Endothelial cell of umbilical vein (primary cell): Measurements from ENCODE around the gene TPM3. TPM values are rescaled to one million over a fixed set of nuclear protein-coding genes. Genes with fewer than 3 reads are reported as not detected.

Source experiments
- BruUV-seq: library from RNA; stranded (reverse); fragments of 400-500 nt; replicated peaks from 2 replicates; lab custom pipeline; 2021; lab: Mats Ljungman, UMichigan
- CTCF ChIA-PET: fragments of 300-600, 350-600 bp; sonication (Branson Sonifier 250); formaldehyde crosslinking; loops from one replicate; lab custom pipeline; 2021; ENCODE audit warnings: antibody characterized with exemption, inconsistent platforms; lab: Charles Lee
- POLR2A ChIA-PET: fragments of 300-600, 350-600 bp; sonication (Branson Sonifier 250); formaldehyde crosslinking; loops from one replicate; lab custom pipeline; 2021; ENCODE audit warnings: antibody characterized with exemption, inconsistent platforms; lab: Charles Lee
- DNase-seq: peaks from one replicate; pipeline ENCODE4 v3.0.0-alpha.2; 2011; ENCODE audit warnings: low read depth, low spot score
- FAIRE-seq: peaks from 2 replicates; lab custom pipeline; 2011; peaks lifted over from hg19 to GRCh38; lab: Jason Lieb, UNC
- H2AFZ ChIP-seq: 2 replicates; pipeline ENCODE4 v1.6.0; 2012; ENCODE audit warnings: low read depth, low read length, control low read depth, inconsistent platforms
- H3K27ac ChIP-seq: 2 replicates; pipeline ENCODE4 v1.5.1; 2011; ENCODE audit warnings: low read depth, mild to moderate bottlenecking, control low read depth, low read length, moderate library complexity; ENCODE audit not compliant: insufficient read depth
- H3K27me3 ChIP-seq, 2 experiments: 2 replicates each; pipeline versions ENCODE4 v1.6.0 to v1.6.1; 2011; ENCODE audit warnings: low read length in 2 of 2, mixed read lengths in 1 of 2; ENCODE audit not compliant: control insufficient read depth in 2 of 2, insufficient read depth in 2 of 2
- H3K36me3 ChIP-seq, 2 experiments: 2 replicates in 1 of 2; 3 replicates in 1 of 2; pipeline ENCODE4 v1.5.1; 2011; ENCODE audit warnings: low read length in 2 of 2, mild to moderate bottlenecking in 1 of 2, moderate library complexity in 1 of 2; ENCODE audit not compliant: control insufficient read depth in 2 of 2, insufficient read depth in 2 of 2; ENCODE audit errors: extremely low read depth in 1 of 2
- H3K4me1 ChIP-seq: 3 replicates; pipeline ENCODE4 v1.5.1; 2011; ENCODE audit warnings: mild to moderate bottlenecking, low read length; ENCODE audit not compliant: control insufficient read depth, insufficient read depth; ENCODE audit errors: extremely low read depth
- H3K4me2 ChIP-seq: 2 replicates; pipeline ENCODE4 v1.6.1; 2011; ENCODE audit warnings: low read length, control low read depth, mixed read lengths; ENCODE audit not compliant: insufficient read depth
- H3K4me3 ChIP-seq, 3 experiments: fragments of 200-600 bp in 1 of 3; sonication (generic), shearing (Covaris generic) in 1 of 3; replicated peaks in 1 of 3; 2 replicates each; pipeline ENCODE4 v1.5.1; 2011 to 2016; ENCODE audit warnings: control low read depth in 3 of 3, low read length in 3 of 3, mild to moderate bottlenecking in 2 of 3, inconsistent platforms in 1 of 3, low read depth in 1 of 3, moderate library complexity in 1 of 3; ENCODE audit not compliant: insufficient read depth in 1 of 3
- H3K79me2 ChIP-seq: 2 replicates; pipeline ENCODE4 v1.6.0; 2012; ENCODE audit warnings: low read length, inconsistent platforms; ENCODE audit not compliant: control insufficient read depth, insufficient read depth
- H3K9ac ChIP-seq: replicated peaks from 2 replicates; pipeline ENCODE3; 2011; ENCODE audit warnings: low read length, control low read depth; ENCODE audit not compliant: insufficient read depth; ENCODE audit errors: extremely low read depth
- H3K9me1 ChIP-seq: replicated peaks from 3 replicates; pipeline ENCODE4 v1.6.0; 2011; ENCODE audit warnings: mild to moderate bottlenecking, low read length; ENCODE audit not compliant: control insufficient read depth, insufficient read depth; ENCODE audit errors: extremely low read depth
- H3K9me3 ChIP-seq: replicated peaks from 2 replicates; pipeline ENCODE4 v1.5.1; 2012; ENCODE audit warnings: low read length, inconsistent platforms; ENCODE audit not compliant: control insufficient read depth, insufficient read depth
- H4K20me1 ChIP-seq: replicated peaks from 2 replicates; pipeline ENCODE3; 2011; ENCODE audit warnings: mild to moderate bottlenecking, low read length; ENCODE audit not compliant: control insufficient read depth, insufficient read depth; ENCODE audit errors: extremely low read depth
- EZH2 ChIP-seq: IDR thresholded peaks from 2 replicates; pipeline ENCODE4 v1.6.1; 2012; ENCODE audit warnings: borderline replicate concordance, low read depth, mild to moderate bottlenecking, moderate library complexity, low read length, inconsistent platforms; ENCODE audit not compliant: severe bottlenecking
- FOS ChIP-seq: IDR thresholded peaks from 2 replicates; pipeline ENCODE4 v1.6.1; 2011; ENCODE audit warnings: mild to moderate bottlenecking, low read length, moderate library complexity, borderline replicate concordance; ENCODE audit not compliant: insufficient read depth
- GATA2 ChIP-seq: IDR thresholded peaks from 2 replicates; pipeline ENCODE4 v1.7.0; 2011; ENCODE audit warnings: low read depth, mild to moderate bottlenecking, moderate library complexity, mixed read lengths, low read length; ENCODE audit not compliant: insufficient read length, insufficient read depth
- JUN ChIP-seq: IDR thresholded peaks from 2 replicates; pipeline ENCODE4 v1.6.1; 2011; ENCODE audit warnings: borderline replicate concordance, low read depth; ENCODE audit not compliant: insufficient read length, insufficient read depth
- MYC ChIP-seq: IDR thresholded peaks from one replicate; pipeline ENCODE4 v1.6.1; 2011; ENCODE audit warnings: mild to moderate bottlenecking, low read depth, low read length
- POLR2A ChIP-seq: IDR thresholded peaks from 2 replicates; pipeline ENCODE4 v1.6.1; 2012; ENCODE audit warnings: low read depth, mild to moderate bottlenecking, control low read depth, low read length
- POLR2AphosphoS5 ChIP-seq: IDR thresholded peaks from 2 replicates; pipeline ENCODE4 v1.6.1; 2012; ENCODE audit warnings: low read depth, mild to moderate bottlenecking, control low read depth, low read length, moderate library complexity; ENCODE audit not compliant: insufficient read depth
- dilution Hi-C: fragments of 300-500 bp; cut with MboI; formaldehyde crosslinking; loops from one replicate; pipeline ENCODE4 v1.15.0; 2019; ENCODE audit warnings: low sequenced_read_pairs; ENCODE audit not compliant: extremely low pct_ligation_motif_present
- intact Hi-C: fragments of 100-400 bp; cut with micrococcal nuclease; formaldehyde crosslinking; loops from one replicate; pipeline ENCODE4 v1.10.0; 2022
- polyA plus RNA-seq, 4 experiments: library from polyadenylated mRNA; depleted of rRNA in 3 of 4; stranded (reverse) in 3 of 4; unstranded in 1 of 4; fragments of >200 nt; gene quantifications; 2 replicates each; pipeline versions ENCODE4 v1.2.1 to v1.2.3, GENCODE V29; 2011 to 2012; ENCODE audit warnings: missing spikeins in 1 of 4
- total RNA-seq: library from RNA; stranded (reverse); gene quantifications from 2 replicates; pipeline ENCODE4 v1.2.3, GENCODE V29; 2021
- TF ChIP-seq, protein P1 (sequence below): IDR thresholded peaks from 2 replicates; pipeline ENCODE4 v1.6.1; 2011; ENCODE audit not compliant: insufficient read depth, insufficient read length
- TF ChIP-seq, protein P2 (sequence below), 2 donors: IDR thresholded peaks; 1 replicate in 1 of 2; 2 replicates in 1 of 2; pipeline ENCODE4 v1.5.1; 2011; ENCODE audit warnings: low read length in 2 of 2, mild to moderate bottlenecking in 2 of 2, moderate library complexity in 2 of 2, control low read depth in 1 of 2, inconsistent platforms in 1 of 2, low read depth in 1 of 2; ENCODE audit not compliant: insufficient read depth in 1 of 2; ENCODE audit errors: extremely low read depth in 1 of 2

Gene TPM3
- total and polyA plus RNA-seq, 2 donors (not counting 3 experiments of a cell fraction or from before 2014, with no cell fraction given) = 395 to 927 TPM

DNA sequence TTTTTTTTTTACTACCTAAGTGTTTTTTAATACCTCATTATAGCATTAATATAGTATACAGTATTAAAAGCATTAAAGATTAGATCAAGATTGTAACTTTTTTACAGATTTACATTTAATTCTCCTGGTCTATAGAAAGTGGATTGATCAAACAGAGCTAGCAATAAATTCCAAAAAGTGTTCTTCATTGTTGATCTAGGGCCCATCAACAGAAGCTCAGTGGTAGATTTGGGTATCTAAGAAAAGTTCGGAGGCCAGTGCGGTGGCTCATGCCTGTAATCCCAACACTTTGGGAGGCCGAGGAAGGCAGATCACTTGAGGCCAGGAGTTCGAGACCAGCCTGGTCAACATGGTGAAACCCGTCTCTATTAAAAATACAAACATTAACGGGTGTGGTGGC is 49.5 kb downstream of the TPM3 start:
- H2AFZ ChIP-seq = no peak overlapping the region
- no peaks in the 10 kb centered on the region for H3K36me3 ChIP-seq
- H4K20me1 ChIP-seq = no peaks in the 10 kb centered on the region
- no peak overlapping the region for H3K4me3 ChIP-seq
- POLR2A ChIA-PET = no interaction called here
- BruUV-seq = no TSS peak
- no peaks in the 10 kb centered on the region for H3K4me1 ChIP-seq
- H3K9ac ChIP-seq = no peak overlapping the region
- H3K79me2 ChIP-seq = no peaks in the 10 kb centered on the region
- DNase-seq = no peak
- no peak for TF ChIP-seq JUN
- TF ChIP-seq, protein P1, sequence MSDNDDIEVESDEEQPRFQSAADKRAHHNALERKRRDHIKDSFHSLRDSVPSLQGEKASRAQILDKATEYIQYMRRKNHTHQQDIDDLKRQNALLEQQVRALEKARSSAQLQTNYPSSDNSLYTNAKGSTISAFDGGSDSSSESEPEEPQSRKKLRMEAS = no peak
- no peak for TF ChIP-seq POLR2A
- TF ChIP-seq, protein P2, sequence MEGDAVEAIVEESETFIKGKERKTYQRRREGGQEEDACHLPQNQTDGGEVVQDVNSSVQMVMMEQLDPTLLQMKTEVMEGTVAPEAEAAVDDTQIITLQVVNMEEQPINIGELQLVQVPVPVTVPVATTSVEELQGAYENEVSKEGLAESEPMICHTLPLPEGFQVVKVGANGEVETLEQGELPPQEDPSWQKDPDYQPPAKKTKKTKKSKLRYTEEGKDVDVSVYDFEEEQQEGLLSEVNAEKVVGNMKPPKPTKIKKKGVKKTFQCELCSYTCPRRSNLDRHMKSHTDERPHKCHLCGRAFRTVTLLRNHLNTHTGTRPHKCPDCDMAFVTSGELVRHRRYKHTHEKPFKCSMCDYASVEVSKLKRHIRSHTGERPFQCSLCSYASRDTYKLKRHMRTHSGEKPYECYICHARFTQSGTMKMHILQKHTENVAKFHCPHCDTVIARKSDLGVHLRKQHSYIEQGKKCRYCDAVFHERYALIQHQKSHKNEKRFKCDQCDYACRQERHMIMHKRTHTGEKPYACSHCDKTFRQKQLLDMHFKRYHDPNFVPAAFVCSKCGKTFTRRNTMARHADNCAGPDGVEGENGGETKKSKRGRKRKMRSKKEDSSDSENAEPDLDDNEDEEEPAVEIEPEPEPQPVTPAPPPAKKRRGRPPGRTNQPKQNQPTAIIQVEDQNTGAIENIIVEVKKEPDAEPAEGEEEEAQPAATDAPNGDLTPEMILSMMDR (IDR thresholded peaks at IDR 0.05; ENCODE audit: extremely low read depth in 1 of 2, insufficient read depth in 1 of 2, low read depth in 1 of 2, low read length in 2 of 2) = no peak
- TF ChIP-seq POLR2AphosphoS5 = no peak
- no peak for TF ChIP-seq EZH2
- TF ChIP-seq FOS = no peak
- no peak for TF ChIP-seq MYC
- TF ChIP-seq GATA2 = no peak
- dilution Hi-C loops = no loop called here
- FAIRE-seq = no peak
- H3K9me3 ChIP-seq = no peaks in the 10 kb centered on the region
- no peak overlapping the region for H3K27ac ChIP-seq
- intact Hi-C loops = no loop called here
- CTCF ChIA-PET = no interaction called here
- no peaks in the 10 kb centered on the region for H3K9me1 ChIP-seq
- no peak overlapping the region for H3K4me2 ChIP-seq
- H3K27me3 ChIP-seq = no peaks in the 10 kb centered on the region
